Spleen (tissue), 11 donors: Measurements from ENCODE around the gene MNDA. TPM values are rescaled to one million over a fixed set of nuclear protein-coding genes. Genes with fewer than 3 reads are reported as not detected.

Experiments
- DNase-seq: peaks from one replicate; pipeline ENCODE4 v3.0.0-alpha.2; 2020
- H3K27ac ChIP-seq, 8 donors: fragments of 200-600 bp; sonication (generic) in 7 of 8; 1 replicate in 4 of 8; 2 replicates in 4 of 8; pipeline versions ENCODE4 v1.5.0 to v1.8.0; 2016 to 2021; ENCODE audit warnings: inconsistent platforms in 4 of 8, mild to moderate bottlenecking in 4 of 8, moderate library complexity in 1 of 8
- H3K27me3 ChIP-seq, 7 donors: fragments of 200-600 bp; sonication (generic) in 6 of 7; replicated peaks in 1 of 7; 1 replicate in 4 of 7; 2 replicates in 3 of 7; pipeline versions ENCODE4 v1.5.0 to v1.8.0; 2016 to 2021; ENCODE audit warnings: inconsistent platforms in 3 of 7, mild to moderate bottlenecking in 1 of 7
- H3K36me3 ChIP-seq, 6 donors: fragments of 200-600 bp; sonication (generic) in 5 of 6; 1 replicate in 4 of 6; 2 replicates in 2 of 6; pipeline versions ENCODE4 v1.5.0 to v1.8.0; 2016 to 2021; ENCODE audit warnings: inconsistent platforms in 2 of 6
- H3K4me1 ChIP-seq, 6 donors: fragments of 200-600 bp; sonication (generic) in 5 of 6; 1 replicate in 3 of 6; 2 replicates in 3 of 6; pipeline versions ENCODE4 v1.5.0 to v1.8.0; 2016 to 2021; ENCODE audit warnings: inconsistent platforms in 3 of 6
- H3K4me3 ChIP-seq, 8 donors: fragments of 200-600 bp; sonication (generic) in 7 of 8; 1 replicate in 4 of 8; 2 replicates in 4 of 8; pipeline versions ENCODE4 v1.5.0 to v1.8.0; 2016 to 2021; ENCODE audit warnings: inconsistent platforms in 4 of 8, mild to moderate bottlenecking in 4 of 8, moderate library complexity in 2 of 8
- H3K9me3 ChIP-seq, 8 donors: fragments of 200-600 bp; sonication (generic) in 7 of 8; 1 replicate in 4 of 8; 2 replicates in 4 of 8; pipeline versions ENCODE4 v1.5.0 to v1.8.0; 2016 to 2021; ENCODE audit warnings: inconsistent platforms in 4 of 8
- POLR2A ChIP-seq, 3 donors: fragments of 450-650 bp; IDR thresholded peaks; one replicate each; pipeline ENCODE4 v1.5.1; 2017; ENCODE audit warnings: antibody characterized with exemption in 3 of 3, mild to moderate bottlenecking in 1 of 3
- POLR2AphosphoS5 ChIP-seq, 3 donors: sonication (generic); formaldehyde crosslinking; IDR thresholded peaks; one replicate each; pipeline ENCODE4 v1.5.1; 2017; ENCODE audit warnings: antibody characterized with exemption in 3 of 3
- WGBS, 5 donors: extraction: QIAGEN DNeasy Blood & Tissue Kit in 3 of 5; methylation state at CpG; one replicate each; pipeline versions ENCODE4 v1.1.5 to v1.1.7; 2013 to 2018; 5-methylcytosine and 5-hydroxymethylcytosine counted together
- intact Hi-C: fragments of 100-400 bp; cut with DNase I; formaldehyde crosslinking; loops from one replicate; pipeline ENCODE4 v1.15.0; 2023; ENCODE audit warnings: low total_unique reads
- polyA plus RNA-seq, 3 donors: library from polyadenylated mRNA; stranded (reverse); fragments of 200-250 nt; gene quantifications; one replicate each; pipeline ENCODE4 v1.2.1, GENCODE V29; 2013
- total RNA-seq, 7 donors: library from RNA; depleted of rRNA in 3 of 7; stranded (reverse); fragments of >200 nt in 3 of 7; fragmentation: NEBNext Ultra II Directional in 4 of 7; extraction: Animal tissue kit (Norgen Biotek cat#: 25700) in 4 of 7; gene quantifications; one replicate each; pipeline versions ENCODE4 v1.1.0 to v1.2.1, GENCODE V29; 2016 to 2021
- TF ChIP-seq, protein P1 (sequence below), 11 experiments: fragments of 200-600 bp in 7 of 11; fragments of 450-650 bp in 4 of 11; sonication (generic) in 4 of 11; IDR thresholded peaks in 8 of 11; conservative IDR thresholded peaks in 3 of 11; 1 replicate in 7 of 11; 2 replicates in 4 of 11; pipeline versions ENCODE4 v1.4.0 to v1.8.0; 2016 to 2021; ENCODE audit warnings: antibody characterized with exemption in 11 of 11, inconsistent platforms in 4 of 11, mild to moderate bottlenecking in 1 of 11
- donor health status: healthy with polysubstance abuse.
- donor health status: DM: no; HTN: no; CAD: no; lungs with moderate emphysema.
- donor health status: DM: no; HTN: no; CAD: no.
- donor health status: Bipolar disorder and iron deficiency.
- donor health status: healthy.
- donor health status: DM: no; HTN: no; CAD: no.
- donor health status: DM: yes; HTN: yes; CAD: no.

The MNDA gene
- total and polyA plus RNA-seq, 10 donors, result 9.3 to 218 (median 96.9) TPM

- TF ChIP-seq POLR2AphosphoS5 (IDR thresholded peaks at IDR 0.05) (no peak), POLR2A (IDR thresholded peaks at IDR 0.05) (no peak)
- TF ChIP-seq, protein P1, sequence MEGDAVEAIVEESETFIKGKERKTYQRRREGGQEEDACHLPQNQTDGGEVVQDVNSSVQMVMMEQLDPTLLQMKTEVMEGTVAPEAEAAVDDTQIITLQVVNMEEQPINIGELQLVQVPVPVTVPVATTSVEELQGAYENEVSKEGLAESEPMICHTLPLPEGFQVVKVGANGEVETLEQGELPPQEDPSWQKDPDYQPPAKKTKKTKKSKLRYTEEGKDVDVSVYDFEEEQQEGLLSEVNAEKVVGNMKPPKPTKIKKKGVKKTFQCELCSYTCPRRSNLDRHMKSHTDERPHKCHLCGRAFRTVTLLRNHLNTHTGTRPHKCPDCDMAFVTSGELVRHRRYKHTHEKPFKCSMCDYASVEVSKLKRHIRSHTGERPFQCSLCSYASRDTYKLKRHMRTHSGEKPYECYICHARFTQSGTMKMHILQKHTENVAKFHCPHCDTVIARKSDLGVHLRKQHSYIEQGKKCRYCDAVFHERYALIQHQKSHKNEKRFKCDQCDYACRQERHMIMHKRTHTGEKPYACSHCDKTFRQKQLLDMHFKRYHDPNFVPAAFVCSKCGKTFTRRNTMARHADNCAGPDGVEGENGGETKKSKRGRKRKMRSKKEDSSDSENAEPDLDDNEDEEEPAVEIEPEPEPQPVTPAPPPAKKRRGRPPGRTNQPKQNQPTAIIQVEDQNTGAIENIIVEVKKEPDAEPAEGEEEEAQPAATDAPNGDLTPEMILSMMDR (IDR thresholded peaks at IDR 0.05 in 8 of 11, conservative IDR thresholded peaks at IDR 0.05 in 3 of 11), result no peak
- WGBS, 5 donors, result 45 to 68% (median 55%) methylated on average over 2 of the region's 2 CpGs
- Histone ChIP-seq H3K36me3 (no peaks in the 10 kb centered on the region), H3K4me3 (no peak overlapping the region), H3K27ac (peak overlapping the region in 7 of 8 donors; percentile 18 to 87 (median 68)), H3K4me1 (peaks cover 0 to 62% (median 0%) of the 10 kb centered on the region in 6 donors), H3K9me3 (no peaks in the 10 kb centered on the region), H3K27me3 (no peaks in the 10 kb centered on the region)
- DNase-seq, result no peak
- intact Hi-C loops, result no loop called here
Observed at GRCh38 chr1:158812336-158812735, 18.8 kb upstream of the MNDA start.

DNA sequence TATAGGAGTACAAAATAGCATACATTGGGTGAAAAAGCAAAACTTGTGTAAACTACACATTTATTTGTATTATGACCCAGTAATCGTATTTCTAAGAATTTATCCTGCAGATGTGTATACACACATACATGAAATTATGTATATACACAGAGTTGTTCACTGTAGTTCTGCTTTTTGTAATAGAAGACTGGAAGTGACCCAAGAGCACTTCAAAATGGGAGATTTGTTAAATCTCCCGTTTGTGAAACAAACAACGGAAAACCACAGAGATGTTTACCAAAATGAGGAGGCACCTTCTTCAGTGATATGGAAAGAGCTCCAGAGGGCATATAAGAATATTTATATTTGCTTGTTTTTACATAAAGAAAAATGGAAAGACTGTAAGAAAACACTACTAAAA lies 18.0 kb upstream of the MNDA start:
- Histone ChIP-seq H3K36me3 (no peaks in the 10 kb centered on the region), H3K4me3 (no peak overlapping the region), H3K27ac (peak overlapping the region in 6 of 8 donors; percentile 42 to 87 (median 74)), H3K27me3 (no peaks in the 10 kb centered on the region), H3K4me1 (peaks cover 0 to 65% (median 5%) of the 10 kb centered on the region in 6 donors), H3K9me3 (no peaks in the 10 kb centered on the region)
- 30 to 44% (median 35%) methylated on average over 3 of the region's 3 CpGs for WGBS, 5 donors
- TF ChIP-seq, protein P1 (IDR thresholded peaks at IDR 0.05 in 8 of 11, conservative IDR thresholded peaks at IDR 0.05 in 3 of 11), result no peak
- TF ChIP-seq POLR2AphosphoS5 (IDR thresholded peaks at IDR 0.05) (no peak), POLR2A (IDR thresholded peaks at IDR 0.05) (no peak)
- no peak for DNase-seq
- intact Hi-C loops, result no loop called here

- TF ChIP-seq, protein P1 (IDR thresholded peaks at IDR 0.05 in 8 of 11, conservative IDR thresholded peaks at IDR 0.05 in 3 of 11), result no peak
- TF ChIP-seq POLR2AphosphoS5 (IDR thresholded peaks at IDR 0.05), result no peak
- no peak for TF ChIP-seq POLR2A (IDR thresholded peaks at IDR 0.05)
- intact Hi-C loops, result no loop called here
- no peak overlapping the region for H3K4me3 ChIP-seq
- 0 to 98% (median 44%) methylated on average over 1 of the region's 1 CpG for WGBS, 5 donors
- no peak for DNase-seq
- no peaks in the 10 kb centered on the region for H3K36me3 ChIP-seq
- H3K27me3 ChIP-seq, result no peaks in the 10 kb centered on the region
- peaks cover 5 to 66% (median 22%) of the 10 kb centered on the region in 6 donors for H3K4me1 ChIP-seq
- no peaks in the 10 kb centered on the region for H3K9me3 ChIP-seq
- peak overlapping the region in 2 of 8 donors; percentile 80 to 87 for H3K27ac ChIP-seq
Observed at GRCh38 chr1:158814970-158815369, 16.2 kb upstream of the MNDA start.

GRCh38 chr1:158818560-158818959 lies 12.6 kb upstream of the MNDA start:
- H3K4me1 ChIP-seq, result peaks cover 5 to 43% (median 23%) of the 10 kb centered on the region in 6 donors
- H3K27ac ChIP-seq, result peak overlapping the region in 7 of 8 donors; percentile 73 to 89 (median 79)
- DNase-seq, result no peak
- no peaks in the 10 kb centered on the region for H3K9me3 ChIP-seq
- no peaks in the 10 kb centered on the region for H3K36me3 ChIP-seq
- no peak for TF ChIP-seq POLR2AphosphoS5 (IDR thresholded peaks at IDR 0.05)
- TF ChIP-seq POLR2A (IDR thresholded peaks at IDR 0.05), result no peak
- TF ChIP-seq, protein P1 (IDR thresholded peaks at IDR 0.05 in 8 of 11, conservative IDR thresholded peaks at IDR 0.05 in 3 of 11), result no peak
- intact Hi-C loops, result no loop called here
- WGBS, 5 donors, result 43 to 83% (median 70%) methylated on average over 1 of the region's 1 CpG
- peak overlapping the region in 1 of 8 donors; percentile 26 for H3K4me3 ChIP-seq
- H3K27me3 ChIP-seq, result no peaks in the 10 kb centered on the region
